Measurements from ENCODE around the gene AGAP1.

- TF ChIP-seq CTCF (IDR thresholded peaks at IDR 0.05) (no peak), POLR2A (IDR thresholded peaks at IDR 0.05) (no peak), POLR2AphosphoS5 (IDR thresholded peaks at IDR 0.05; ENCODE audit: insufficient read depth in 1 of 2, low read depth in 1 of 2) (no peak)
Measured at GRCh38 chr2:235729557-235729947, 235.7 kb downstream of the AGAP1 start.

Data from vagina (tissue), 2 donors.